Fibroblast of pulmonary artery (primary cell): ENCODE measurements around the gene CHRNE.
"Not testable (repeated sequence)": the region's sequence is repeated elsewhere in the genome, so short reads cannot be mapped to it uniquely, and the experiment has no call there.

Experiments
- DNase-seq: peaks from one replicate; pipeline ENCODE4 v3.0.0-alpha.2; 2010; ENCODE audit warnings: low read depth
- H3K4me3 ChIP-seq: replicated peaks from 2 replicates; pipeline ENCODE4 v1.5.1; 2011; ENCODE audit warnings: low read depth, mild to moderate bottlenecking, control low read depth, low read length, moderate library complexity
- CTCF ChIP-seq: IDR thresholded peaks from 2 replicates; pipeline ENCODE4 v1.5.1; 2011; ENCODE audit warnings: mild to moderate bottlenecking, control low read depth, low read length, inconsistent platforms; ENCODE audit errors: missing control alignments

The CHRNE gene

GRCh38 chr17:4858068-4858881, 44.6 kb downstream of the CHRNE start:
- no peak overlapping the region for H3K4me3 ChIP-seq
- peak; percentile 57 for DNase-seq
- TF ChIP-seq CTCF: no peak

- H3K4me3 ChIP-seq, DNase-seq: not testable (repeated sequence)
These were observed 45.6 kb downstream of the CHRNE start for GRCh38 chr17:4857347-4857746.

- no peak for DNase-seq
- no peak overlapping the region for H3K4me3 ChIP-seq
- TF ChIP-seq CTCF: no peak
These were observed 46.0 kb downstream of the CHRNE start for GRCh38 chr17:4856937-4857314.

GRCh38 chr17:4856271-4856936, 46.5 kb downstream of the CHRNE start:
- no peak for DNase-seq
- no peak for TF ChIP-seq CTCF
- no peak overlapping the region for H3K4me3 ChIP-seq

- no peak for TF ChIP-seq CTCF
- DNase-seq: no peak
- H3K4me3 ChIP-seq: no peak overlapping the region
These were observed 48.7 kb downstream of the CHRNE start for GRCh38 chr17:4854111-4854681.

- TF ChIP-seq CTCF: no peak
- no peak for DNase-seq
These were observed 49.7 kb downstream of the CHRNE start for GRCh38 chr17:4853208-4853671.

GRCh38 chr17:4852567-4853207, 50.2 kb downstream of the CHRNE start:
- TF ChIP-seq CTCF: no peak
- DNase-seq: peak; percentile 62
- no peak overlapping the region for H3K4me3 ChIP-seq

More at GRCh38 chr17:4853208-4853671, 49.7 kb downstream of the CHRNE start:
- no peak overlapping the region for H3K4me3 ChIP-seq
